ENCODE results near the gene ASCC3. TPM values are rescaled to one million over a fixed set of nuclear protein-coding genes. Genes with fewer than 3 reads are reported as not detected.

Gene ASCC3
- total and polyA plus RNA-seq, 2 donors (not counting 1 experiment from before 2014, with no cell fraction given): 9.0 to 42.3 TPM

GRCh38 chr6:100925749-100926148 lies 44.6 kb upstream of the ASCC3 start:
- no peak overlapping the region for H3K27ac Mint-ChIP-seq

GRCh38 chr6:100924534-100925227 lies 43.6 kb upstream of the ASCC3 start:
- Histone ChIP-seq H3K9ac (ENCODE audit: low read length) (no peak overlapping the region), H3K4me2 (replicated peaks; ENCODE audit: low read depth, low read length, poor library complexity, severe bottlenecking) (no peak overlapping the region), H4K20me1 (ENCODE audit: control insufficient read depth, insufficient read depth, low read length, poor library complexity, severe bottlenecking) (no peaks in the 10 kb centered on the region), H3K4me3 (ENCODE audit: control extremely low read depth in 1 of 5, extremely low read depth in 1 of 5, insufficient read depth in 1 of 5, low read depth in 2 of 5, low read length in 4 of 5) (no peak overlapping the region), H3K27me3 (replicated peaks in 1 of 4; ENCODE audit: control extremely low read depth in 1 of 4, control insufficient read depth in 3 of 4, insufficient read depth in 4 of 4, low read length in 3 of 4) (no peaks in the 10 kb centered on the region), H3K9me3 (ENCODE audit: control extremely low read depth in 1 of 3, control insufficient read depth in 2 of 3, insufficient read depth in 1 of 3, low read length in 2 of 3) (no peaks in the 10 kb centered on the region), H3K27ac (ENCODE audit: low read length in 2 of 2) (no peak overlapping the region), H3K4me1 (ENCODE audit: control insufficient read depth in 2 of 2, insufficient read depth in 2 of 2, low read length in 2 of 2) (no peaks in the 10 kb centered on the region), H3K79me2 (ENCODE audit: control insufficient read depth, insufficient read depth, low read length) (no peaks in the 10 kb centered on the region), H3K36me3 (replicated peaks in 1 of 2; ENCODE audit: control extremely low read depth in 1 of 2, control insufficient read depth in 1 of 2, extremely low read depth in 1 of 2, insufficient read depth in 2 of 2, low read length in 1 of 2) (no peaks in the 10 kb centered on the region), H2AFZ (ENCODE audit: insufficient read depth, low read depth, low read length, poor library complexity, severe bottlenecking) (no peak overlapping the region)
- no peak for ATAC-seq (ENCODE audit: low read depth)
- H3K4me3 Mint-ChIP-seq: no peak overlapping the region
- H3K27ac Mint-ChIP-seq: no peak overlapping the region
- no peaks in the 10 kb centered on the region for H3K9me3 Mint-ChIP-seq (ENCODE audit: insufficient read depth)
- intact Hi-C loops (cut with micrococcal nuclease): no loop called here
- no peak for DNase-seq
- peaks cover 3% of the 10 kb centered on the region for H3K27me3 Mint-ChIP-seq
- TF ChIP-seq EZH2 (IDR thresholded peaks at IDR 0.05; ENCODE audit: borderline replicate concordance, insufficient read depth, low read depth, low read length, poor library complexity, severe bottlenecking) (no peak), CTCF (IDR thresholded peaks at IDR 0.05) (no peak)
- 100% methylated on average over 4 of the region's 9 CpGs for WGBS (ENCODE audit: insufficient coverage)
- ChIA-PET CTCF (no interaction called here), POLR2A (no interaction called here)
- no peaks in the 10 kb centered on the region for H3K4me1 Mint-ChIP-seq

More at GRCh38 chr6:100925749-100926148, 44.6 kb upstream of the ASCC3 start:
- Histone ChIP-seq H3K4me2 (replicated peaks; ENCODE audit: low read depth, low read length, poor library complexity, severe bottlenecking) (no peak overlapping the region), H3K4me1 (ENCODE audit: control insufficient read depth in 2 of 2, insufficient read depth in 2 of 2, low read length in 2 of 2) (no peaks in the 10 kb centered on the region), H3K36me3 (replicated peaks in 1 of 2; ENCODE audit: control extremely low read depth in 1 of 2, control insufficient read depth in 1 of 2, extremely low read depth in 1 of 2, insufficient read depth in 2 of 2, low read length in 1 of 2) (no peaks in the 10 kb centered on the region), H3K27me3 (replicated peaks in 1 of 4; ENCODE audit: control extremely low read depth in 1 of 4, control insufficient read depth in 3 of 4, insufficient read depth in 4 of 4, low read length in 3 of 4) (no peaks in the 10 kb centered on the region), H3K9me3 (ENCODE audit: control extremely low read depth in 1 of 3, control insufficient read depth in 2 of 3, insufficient read depth in 1 of 3, low read length in 2 of 3) (no peaks in the 10 kb centered on the region), H3K79me2 (ENCODE audit: control insufficient read depth, insufficient read depth, low read length) (no peaks in the 10 kb centered on the region), H3K4me3 (ENCODE audit: control extremely low read depth in 1 of 5, extremely low read depth in 1 of 5, insufficient read depth in 1 of 5, low read depth in 2 of 5, low read length in 4 of 5) (no peak overlapping the region), H3K9ac (ENCODE audit: low read length) (no peak overlapping the region), H4K20me1 (ENCODE audit: control insufficient read depth, insufficient read depth, low read length, poor library complexity, severe bottlenecking) (no peaks in the 10 kb centered on the region), H3K27ac (ENCODE audit: low read length in 2 of 2) (no peak overlapping the region), H2AFZ (ENCODE audit: insufficient read depth, low read depth, low read length, poor library complexity, severe bottlenecking) (no peak overlapping the region)
- CTCF ChIA-PET: no interaction called here
- Mint-ChIP-seq H3K4me3 (no peak overlapping the region), H3K4me1 (no peaks in the 10 kb centered on the region), H3K9me3 (ENCODE audit: insufficient read depth) (no peaks in the 10 kb centered on the region), H3K27me3 (no peaks in the 10 kb centered on the region)
- no peak for DNase-seq
- intact Hi-C loops (cut with micrococcal nuclease): no loop called here
- no CpG with 5 or more reads among the region's 1 CpG for WGBS (ENCODE audit: insufficient coverage)
- POLR2A ChIA-PET: no interaction called here
- ATAC-seq (ENCODE audit: low read depth): no peak
- no peak for TF ChIP-seq CTCF (IDR thresholded peaks at IDR 0.05)
